Kidney (tissue), 14 donors: ENCODE data around the gene IMPG1. TPM values are rescaled to one million over a fixed set of nuclear protein-coding genes. Genes with fewer than 3 reads are reported as not detected.

Experiments
- DNase-seq, 5 donors: peaks; one replicate each; pipeline ENCODE4 v3.0.0-alpha.2; 2013 to 2020
- FAIRE-seq: peaks from 2 replicates; lab custom pipeline; 2012; peaks lifted over from hg19 to GRCh38; lab: Jason Lieb, UNC
- H3K27ac ChIP-seq, 2 donors: one replicate each; pipeline ENCODE4 v1.7.0; 2013; ENCODE audit warnings: low read depth in 2 of 2, low read length in 2 of 2, inconsistent platforms in 1 of 2
- H3K27me3 ChIP-seq: one replicate; pipeline ENCODE4 v1.7.1; 2013; ENCODE audit warnings: low read length, inconsistent platforms; ENCODE audit not compliant: control insufficient read depth, insufficient read depth
- H3K36me3 ChIP-seq, 3 donors: one replicate each; pipeline versions ENCODE4 v1.7.0 to v1.7.1; 2013; ENCODE audit warnings: low read length in 3 of 3, control low read depth in 1 of 3, inconsistent platforms in 1 of 3; ENCODE audit not compliant: insufficient read depth in 3 of 3, control insufficient read depth in 2 of 3
- H3K4me1 ChIP-seq, 3 donors: one replicate each; pipeline versions ENCODE4 v1.7.0 to v1.7.1; 2013; ENCODE audit warnings: low read length in 3 of 3, inconsistent platforms in 1 of 3, low read depth in 1 of 3; ENCODE audit not compliant: control insufficient read depth in 2 of 3, insufficient read depth in 2 of 3
- H3K4me3 ChIP-seq, 3 donors: one replicate each; pipeline versions ENCODE4 v1.7.0 to v1.8.1; 2013; ENCODE audit warnings: low read length in 3 of 3, control low read depth in 1 of 3, inconsistent platforms in 1 of 3
- H3K9ac ChIP-seq, 3 donors: one replicate each; pipeline versions ENCODE4 v1.7.0 to v1.7.1; 2013; ENCODE audit warnings: low read length in 3 of 3, control low read depth in 1 of 3, inconsistent platforms in 1 of 3
- H3K9me3 ChIP-seq, 3 donors: one replicate each; pipeline versions ENCODE4 v1.7.0 to v1.7.1; 2013; ENCODE audit warnings: low read length in 3 of 3, control low read depth in 1 of 3, inconsistent platforms in 1 of 3; ENCODE audit not compliant: control insufficient read depth in 2 of 3, insufficient read depth in 1 of 3
- CTCF ChIP-seq: IDR thresholded peaks from 3 replicates; pipeline ENCODE4 v1.5.1; 2012; ENCODE audit warnings: mild to moderate bottlenecking, moderate library complexity, borderline replicate concordance; ENCODE audit not compliant: insufficient read depth; ENCODE audit errors: extremely low read depth
- intact Hi-C: fragments of 100-400 bp; cut with DNase I; formaldehyde crosslinking; loops from one replicate; pipeline ENCODE4 v1.11.1; 2022
- polyA plus RNA-seq: library from polyadenylated mRNA; stranded (reverse); fragments of 350-450 nt; fragmentation: Illumina TruSeq; extraction: RNeasy Lipid Tissue Mini Kit (QIAGEN cat#74804); gene quantifications from one replicate; pipeline ENCODE4 v1.2.3, GENCODE V29; 2014; ENCODE audit warnings: low read depth, low replicate concordance; ENCODE audit not compliant: insufficient read depth
- total RNA-seq: library from RNA; stranded (reverse); fragmentation: NEBNext Ultra II Directional; extraction: Animal tissue kit (Norgen Biotek cat#: 25700); gene quantifications from one replicate; pipeline ENCODE4 v1.2.1, GENCODE V29; 2021
- donor health status: control.
- donor health status: control.
- donor health status: control.
- donor health status: control.
- donor health status: control.
- donor health status: DM: yes; HTN: yes; CAD: no.
- donor health status: Normal renal cell carcinoma (clear cell type).

Gene IMPG1
- total and polyA plus RNA-seq, 2 donors from 2014 or later, result 0.69 TPM; not detected in 1

DNA sequence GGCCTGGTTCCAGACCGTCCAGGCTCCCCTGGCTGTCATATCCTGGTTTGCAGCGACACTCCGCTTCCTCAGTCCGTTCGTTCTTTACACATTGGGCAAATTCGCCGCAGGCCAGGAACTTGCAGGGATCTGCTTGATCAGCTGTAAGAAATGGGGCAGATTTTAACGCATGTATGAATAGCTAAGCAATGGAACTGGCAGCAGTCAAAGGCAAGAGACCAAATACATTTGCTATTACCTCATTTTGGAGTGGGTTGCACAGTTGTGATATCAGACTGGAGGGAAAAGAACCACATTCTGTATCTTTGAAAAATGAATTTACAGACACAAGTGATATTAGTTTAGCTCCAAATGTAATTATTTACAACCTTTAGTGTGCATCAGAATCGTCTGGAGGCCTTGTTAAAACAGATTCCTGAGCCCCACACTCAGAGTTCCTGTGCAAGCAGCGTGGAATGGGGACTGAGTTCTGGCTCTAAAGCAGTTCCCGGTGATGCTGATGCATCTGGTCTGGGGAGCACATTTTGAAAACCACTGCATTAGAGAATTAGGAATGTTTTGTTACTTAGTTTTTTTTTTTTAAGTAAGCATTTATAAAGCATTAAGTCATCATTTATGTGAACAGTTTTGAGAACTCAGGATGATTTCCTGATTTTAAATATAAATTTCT, 141.3 kb downstream of the IMPG1 start:
- FAIRE-seq, result no peak
- Histone ChIP-seq H3K27me3 (no peaks in the 10 kb centered on the region), H3K9me3 (no peaks in the 10 kb centered on the region), H3K36me3 (no peaks in the 10 kb centered on the region), H3K4me3 (no peak overlapping the region), H3K9ac (no peak overlapping the region), H3K4me1 (peaks cover 0 to 3% (median 3%) of the 10 kb centered on the region in 3 donors), H3K27ac (no peak overlapping the region)
- TF ChIP-seq CTCF, result no peak
- DNase-seq, result peak; percentile 59 to 83 (median 77)
- intact Hi-C loops, result no loop called here

- H3K9me3 ChIP-seq, result no peaks in the 10 kb centered on the region
- no peak overlapping the region for H3K9ac ChIP-seq
- H3K36me3 ChIP-seq, result no peaks in the 10 kb centered on the region
- no peak overlapping the region for H3K27ac ChIP-seq
- intact Hi-C loops, result no loop called here
- no peak for TF ChIP-seq CTCF
- H3K4me1 ChIP-seq, result no peaks in the 10 kb centered on the region
- H3K27me3 ChIP-seq, result no peaks in the 10 kb centered on the region
- no peak overlapping the region for H3K4me3 ChIP-seq
- DNase-seq (no peak), FAIRE-seq (no peak)
These were observed 145.9 kb downstream of the IMPG1 start for GRCh38 chr6:75926293-75927168.

DNA sequence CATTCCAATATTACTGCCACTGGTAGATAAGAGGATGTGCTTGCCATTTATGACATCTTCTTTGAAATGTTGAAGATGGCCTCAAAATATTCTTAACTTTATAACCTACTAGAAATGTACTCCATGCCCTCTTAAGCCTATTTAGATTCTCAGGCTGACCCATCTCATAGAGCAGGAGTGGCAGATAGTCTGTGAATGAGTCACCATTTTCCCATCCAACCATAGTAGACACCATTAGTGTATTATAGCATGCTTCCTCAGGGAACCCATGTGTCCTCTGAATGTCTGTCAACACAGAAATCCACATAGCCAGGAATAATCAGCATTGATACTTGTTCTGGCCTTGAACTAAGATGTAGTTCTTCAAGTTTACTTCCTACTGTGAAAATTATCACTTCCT, 150.2 kb downstream of the IMPG1 start:
- Histone ChIP-seq H3K36me3 (peaks cover 0 to 15% (median 9%) of the 10 kb centered on the region in 3 donors), H3K9me3 (no peaks in the 10 kb centered on the region), H3K27ac (no peak overlapping the region), H3K27me3 (no peaks in the 10 kb centered on the region), H3K4me3 (no peak overlapping the region), H3K9ac (no peak overlapping the region), H3K4me1 (no peaks in the 10 kb centered on the region)
- DNase-seq (no peak), FAIRE-seq (no peak)
- intact Hi-C loops, result no loop called here
- TF ChIP-seq CTCF, result no peak
